GM18868 (cell line): ENCODE data around the gene CLSTN2.

Experiments
- ATAC-seq: cut with Tn5 transposase; IDR thresholded peaks from one replicate; pipeline ENCODE4 v1.9.1; 2021; ENCODE audit warnings: mild to moderate bottlenecking, moderate library complexity; ENCODE audit not compliant: unreplicated experiment

The CLSTN2 gene

GRCh38 chr3:140178482-140178881, 243.5 kb downstream of the CLSTN2 start:
- ATAC-seq: no peak

GRCh38 chr3:140180603-140181002, 245.6 kb downstream of the CLSTN2 start:
- no peak for ATAC-seq

GRCh38 chr3:140185375-140185774, 250.4 kb downstream of the CLSTN2 start:
- no peak for ATAC-seq

GRCh38 chr3:140186421-140186920, 251.5 kb downstream of the CLSTN2 start:
- no peak for ATAC-seq

GRCh38 chr3:140187028-140187427, 252.0 kb downstream of the CLSTN2 start:
- ATAC-seq: no peak

GRCh38 chr3:140187656-140188221, 252.8 kb downstream of the CLSTN2 start:
- no peak for ATAC-seq

GRCh38 chr3:140188285-140188684, 253.3 kb downstream of the CLSTN2 start:
- no peak for ATAC-seq

- no peak for ATAC-seq
Observed at GRCh38 chr3:140189267-140189666, 254.3 kb downstream of the CLSTN2 start.

GRCh38 chr3:140189976-140190375, 255.0 kb downstream of the CLSTN2 start:
- no peak for ATAC-seq

- no peak for ATAC-seq
Observed at GRCh38 chr3:140196970-140197369, 262.0 kb downstream of the CLSTN2 start.

- ATAC-seq: no peak
Observed at GRCh38 chr3:140198242-140198641, 263.3 kb downstream of the CLSTN2 start.

GRCh38 chr3:140199008-140199407, 264.0 kb downstream of the CLSTN2 start:
- ATAC-seq: no peak

- ATAC-seq: no peak
Observed at GRCh38 chr3:140199743-140200142, 264.8 kb downstream of the CLSTN2 start.

GRCh38 chr3:140203510-140203909, 268.5 kb downstream of the CLSTN2 start:
- ATAC-seq: no peak

- no peak for ATAC-seq
Observed at GRCh38 chr3:140204271-140204984, 269.4 kb downstream of the CLSTN2 start.

- ATAC-seq: no peak
Observed at GRCh38 chr3:140205598-140205997, 270.6 kb downstream of the CLSTN2 start.

- no peak for ATAC-seq
Observed at GRCh38 chr3:140206196-140207040, 271.4 kb downstream of the CLSTN2 start.

GRCh38 chr3:140207541-140207940, 272.6 kb downstream of the CLSTN2 start:
- no peak for ATAC-seq

GRCh38 chr3:140216249-140216648, 281.3 kb downstream of the CLSTN2 start:
- no peak for ATAC-seq

GRCh38 chr3:140219291-140219690, 284.3 kb downstream of the CLSTN2 start:
- no peak for ATAC-seq

- peak; percentile 46 for ATAC-seq
Observed at GRCh38 chr3:140219923-140220452, 285.0 kb downstream of the CLSTN2 start.
